Measurements from ENCODE around the gene USP31. TPM values are rescaled to one million over a fixed set of nuclear protein-coding genes. Genes with fewer than 3 reads are reported as not detected.

The USP31 gene
- total RNA-seq, 1 donor from 2014 or later: 32.2 TPM

- Histone ChIP-seq H3K9me3 (no peaks in the 10 kb centered on the region), H3K36me3 (no peaks in the 10 kb centered on the region), H3K27ac (no peak overlapping the region), H3K4me1 (no peaks in the 10 kb centered on the region), H3K27me3 (no peaks in the 10 kb centered on the region), H3K4me3 (no peak overlapping the region)
- intact Hi-C loops (cut with DNase I): no loop called here
- TF ChIP-seq POLR2AphosphoS5 (IDR thresholded peaks at IDR 0.05; ENCODE audit: insufficient read depth in 1 of 2, low read depth in 1 of 2) (no peak), POLR2A (IDR thresholded peaks at IDR 0.05) (no peak)
- TF ChIP-seq, protein P1, sequence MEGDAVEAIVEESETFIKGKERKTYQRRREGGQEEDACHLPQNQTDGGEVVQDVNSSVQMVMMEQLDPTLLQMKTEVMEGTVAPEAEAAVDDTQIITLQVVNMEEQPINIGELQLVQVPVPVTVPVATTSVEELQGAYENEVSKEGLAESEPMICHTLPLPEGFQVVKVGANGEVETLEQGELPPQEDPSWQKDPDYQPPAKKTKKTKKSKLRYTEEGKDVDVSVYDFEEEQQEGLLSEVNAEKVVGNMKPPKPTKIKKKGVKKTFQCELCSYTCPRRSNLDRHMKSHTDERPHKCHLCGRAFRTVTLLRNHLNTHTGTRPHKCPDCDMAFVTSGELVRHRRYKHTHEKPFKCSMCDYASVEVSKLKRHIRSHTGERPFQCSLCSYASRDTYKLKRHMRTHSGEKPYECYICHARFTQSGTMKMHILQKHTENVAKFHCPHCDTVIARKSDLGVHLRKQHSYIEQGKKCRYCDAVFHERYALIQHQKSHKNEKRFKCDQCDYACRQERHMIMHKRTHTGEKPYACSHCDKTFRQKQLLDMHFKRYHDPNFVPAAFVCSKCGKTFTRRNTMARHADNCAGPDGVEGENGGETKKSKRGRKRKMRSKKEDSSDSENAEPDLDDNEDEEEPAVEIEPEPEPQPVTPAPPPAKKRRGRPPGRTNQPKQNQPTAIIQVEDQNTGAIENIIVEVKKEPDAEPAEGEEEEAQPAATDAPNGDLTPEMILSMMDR (IDR thresholded peaks at IDR 0.05): no peak
- no peak for DNase-seq (ENCODE audit: extremely low spot score in 2 of 2)
These were observed 97.0 kb downstream of the USP31 start for GRCh38 chr16:23052221-23052620.

DNA sequence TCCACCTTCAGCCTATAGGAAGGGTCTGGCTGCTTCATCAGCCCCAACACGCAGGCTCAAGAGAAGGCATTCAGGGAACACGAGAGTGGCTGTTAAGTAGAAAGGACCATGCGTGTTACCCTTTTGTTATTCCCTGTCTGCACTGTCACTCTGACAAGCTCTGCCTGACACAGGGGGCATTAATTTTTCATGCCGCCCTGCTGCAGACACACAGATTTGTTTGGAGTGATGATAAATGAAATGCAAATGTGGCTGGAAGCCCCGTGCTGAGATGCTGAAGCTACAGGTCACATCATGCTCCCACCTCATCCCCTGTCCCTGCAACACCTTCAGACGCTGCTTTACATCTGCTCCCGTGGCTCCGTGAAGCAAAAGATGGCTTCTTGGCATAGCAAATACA lies 97.7 kb downstream of the USP31 start:
- H3K36me3 ChIP-seq: no peaks in the 10 kb centered on the region
- H3K4me3 ChIP-seq: no peak overlapping the region
- no peaks in the 10 kb centered on the region for H3K9me3 ChIP-seq
- intact Hi-C loops (cut with DNase I): no loop called here
- no peak overlapping the region for H3K27ac ChIP-seq
- no peaks in the 10 kb centered on the region for H3K4me1 ChIP-seq
- TF ChIP-seq POLR2A (IDR thresholded peaks at IDR 0.05) (no peak), POLR2AphosphoS5 (IDR thresholded peaks at IDR 0.05; ENCODE audit: insufficient read depth in 1 of 2, low read depth in 1 of 2) (no peak)
- TF ChIP-seq, protein P1 (IDR thresholded peaks at IDR 0.05): no peak
- DNase-seq (ENCODE audit: extremely low spot score in 2 of 2): no peak
- H3K27me3 ChIP-seq: no peaks in the 10 kb centered on the region

DNA sequence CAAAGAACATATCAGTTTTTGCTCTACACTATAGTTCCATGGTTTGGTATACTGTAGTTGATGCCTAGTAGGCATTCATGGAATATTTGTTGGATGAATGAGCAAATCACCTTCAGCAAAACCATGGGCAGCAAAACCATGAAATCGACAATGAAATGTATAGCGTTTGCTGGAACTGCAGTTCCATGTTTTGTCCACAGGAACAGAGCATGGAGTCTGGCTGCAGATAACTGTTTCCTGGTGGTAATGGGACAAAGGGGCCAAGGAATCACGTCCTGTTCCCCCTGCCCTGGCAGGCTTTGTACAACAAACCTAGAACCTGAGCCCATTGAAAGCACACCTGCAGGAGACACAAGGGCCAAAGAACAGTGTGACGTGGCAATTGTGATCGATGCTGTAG lies 101.1 kb downstream of the USP31 start:
- intact Hi-C loops (cut with DNase I): no loop called here

DNA sequence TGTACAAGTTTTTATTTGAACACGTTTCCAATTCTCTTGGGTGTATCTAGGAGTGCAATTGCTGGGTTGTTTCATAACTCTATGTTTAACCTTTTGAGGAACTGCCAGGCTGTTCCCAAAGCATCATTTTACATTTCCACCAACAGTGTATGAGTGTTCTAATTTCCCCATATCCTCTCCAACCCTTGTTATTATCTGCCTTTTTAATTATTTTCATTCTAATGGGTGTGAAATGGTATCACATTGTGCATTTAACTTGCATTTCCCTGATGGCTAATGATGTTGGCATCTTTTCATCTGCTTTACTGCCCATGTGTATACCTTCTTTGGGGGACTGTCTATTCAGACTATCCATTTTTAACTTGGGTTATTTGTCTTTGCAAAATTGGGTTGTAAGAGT lies 104.2 kb downstream of the USP31 start:
- DNase-seq (ENCODE audit: extremely low spot score in 2 of 2): no peak
- H3K4me3 ChIP-seq: no peak overlapping the region
- H3K4me1 ChIP-seq: no peaks in the 10 kb centered on the region
- no peak overlapping the region for H3K27ac ChIP-seq
- no peaks in the 10 kb centered on the region for H3K36me3 ChIP-seq
- no peaks in the 10 kb centered on the region for H3K9me3 ChIP-seq
- TF ChIP-seq POLR2AphosphoS5 (IDR thresholded peaks at IDR 0.05; ENCODE audit: insufficient read depth in 1 of 2, low read depth in 1 of 2) (no peak), POLR2A (IDR thresholded peaks at IDR 0.05) (no peak)
- TF ChIP-seq, protein P1 (IDR thresholded peaks at IDR 0.05): no peak
- H3K27me3 ChIP-seq: no peaks in the 10 kb centered on the region
- intact Hi-C loops (cut with DNase I): no loop called here

More for the DNA sequence above, 101.1 kb downstream of the USP31 start:
- Histone ChIP-seq H3K36me3 (no peaks in the 10 kb centered on the region), H3K4me3 (no peak overlapping the region), H3K27ac (no peak overlapping the region), H3K9me3 (no peaks in the 10 kb centered on the region), H3K27me3 (no peaks in the 10 kb centered on the region), H3K4me1 (no peaks in the 10 kb centered on the region)
- TF ChIP-seq POLR2AphosphoS5 (IDR thresholded peaks at IDR 0.05; ENCODE audit: insufficient read depth in 1 of 2, low read depth in 1 of 2) (no peak), POLR2A (IDR thresholded peaks at IDR 0.05) (no peak)
- TF ChIP-seq, protein P1 (IDR thresholded peaks at IDR 0.05): no peak
- no peak for DNase-seq (ENCODE audit: extremely low spot score in 2 of 2)

GRCh38 chr16:23040246-23040645 lies 109.0 kb downstream of the USP31 start:
- no peak for DNase-seq (ENCODE audit: extremely low spot score in 2 of 2)
- intact Hi-C loops (cut with DNase I): no loop called here
- no peaks in the 10 kb centered on the region for H3K4me1 ChIP-seq
- H3K36me3 ChIP-seq: no peaks in the 10 kb centered on the region
- no peaks in the 10 kb centered on the region for H3K9me3 ChIP-seq
- TF ChIP-seq POLR2AphosphoS5 (IDR thresholded peaks at IDR 0.05; ENCODE audit: insufficient read depth in 1 of 2, low read depth in 1 of 2): no peak
- TF ChIP-seq POLR2A (IDR thresholded peaks at IDR 0.05): no peak
- TF ChIP-seq, protein P1 (IDR thresholded peaks at IDR 0.05): no peak
- no peaks in the 10 kb centered on the region for H3K27me3 ChIP-seq
- H3K4me3 ChIP-seq: no peak overlapping the region
- H3K27ac ChIP-seq: no peak overlapping the region

All from vagina (tissue), 2 donors.